RKO (cell line): ENCODE data around the gene TRPC4AP.
"Not testable (repeated sequence)": the region's sequence is repeated elsewhere in the genome, so short reads cannot be mapped to it uniquely, and the experiment has no call there.

Experiments
- DNase-seq: peaks from one replicate; pipeline ENCODE4 v3.0.0-alpha.2; 2016; ENCODE audit warnings: low spot score

Gene TRPC4AP

GRCh38 chr20:35104685-35105295, 12.2 kb upstream of the TRPC4AP start:
- DNase-seq = no peak

DNA sequence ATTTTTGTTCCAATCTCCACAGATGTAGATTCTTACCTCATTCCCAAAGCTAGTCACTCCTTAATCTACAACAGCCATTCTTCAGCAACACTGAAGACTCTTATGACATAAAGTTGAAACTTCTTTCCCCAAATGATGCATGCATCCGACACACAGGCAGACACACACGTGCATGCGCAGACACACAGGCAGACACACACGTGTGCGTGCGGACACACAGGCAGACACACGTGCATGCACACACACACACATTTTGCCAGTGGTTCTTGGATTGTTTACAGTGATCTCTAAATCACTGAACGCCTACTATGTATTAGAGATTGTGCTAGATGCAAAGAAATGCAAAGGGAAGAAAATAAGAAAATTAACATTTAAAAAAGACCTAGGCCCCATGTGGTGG, 9.0 kb upstream of the TRPC4AP start:
- no peak for DNase-seq

- peak; percentile 96 for DNase-seq
Measured at GRCh38 chr20:35093267-35093884, 769 bp upstream of the TRPC4AP start.

GRCh38 chr20:35091816-35092523, 637 bp downstream of the TRPC4AP start:
- peak; percentile 54 for DNase-seq

DNA sequence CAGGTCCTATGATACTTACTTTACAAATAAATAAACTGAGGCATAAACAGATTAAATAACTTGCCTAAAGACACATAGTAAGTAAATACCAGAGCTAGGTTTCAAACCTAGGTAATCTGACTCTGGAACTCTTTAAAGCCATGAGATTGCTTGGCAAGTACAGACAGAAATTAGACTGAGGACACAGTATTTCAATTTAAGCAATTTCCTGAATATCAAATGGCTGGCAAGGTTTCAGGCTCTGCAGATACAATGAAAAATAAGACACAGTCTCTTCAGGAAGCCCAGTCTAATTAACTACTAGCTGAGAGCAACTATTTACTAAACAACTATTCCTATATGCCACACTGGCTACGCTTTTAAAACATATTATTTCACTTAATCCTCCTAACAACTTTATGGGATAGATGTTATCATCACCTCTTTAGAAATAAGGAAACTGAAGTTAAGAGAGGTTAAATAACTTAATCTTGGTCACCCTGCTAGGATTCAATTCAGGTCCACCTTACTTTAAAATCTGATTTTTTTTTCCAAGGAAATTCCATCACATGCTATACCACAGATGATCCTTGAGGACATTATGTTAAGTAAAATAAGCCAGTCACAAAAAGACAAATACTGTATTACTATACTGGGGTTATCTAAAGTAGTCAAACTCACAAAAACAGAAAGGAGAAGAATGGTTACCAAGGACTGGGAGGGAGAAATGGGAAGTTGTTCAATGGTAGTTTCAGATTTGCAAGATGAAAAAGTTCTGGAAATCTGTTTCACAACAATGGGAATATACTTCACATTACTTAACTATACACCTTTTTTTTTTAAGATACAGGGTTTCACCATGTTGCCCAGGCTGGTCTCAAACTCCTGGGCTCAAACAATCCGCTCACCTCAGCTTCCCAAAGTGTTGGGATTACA, 4.1 kb downstream of the TRPC4AP start:
- DNase-seq = no peak

GRCh38 chr20:35087791-35088190, 4.8 kb downstream of the TRPC4AP start:
- DNase-seq = no peak

DNA sequence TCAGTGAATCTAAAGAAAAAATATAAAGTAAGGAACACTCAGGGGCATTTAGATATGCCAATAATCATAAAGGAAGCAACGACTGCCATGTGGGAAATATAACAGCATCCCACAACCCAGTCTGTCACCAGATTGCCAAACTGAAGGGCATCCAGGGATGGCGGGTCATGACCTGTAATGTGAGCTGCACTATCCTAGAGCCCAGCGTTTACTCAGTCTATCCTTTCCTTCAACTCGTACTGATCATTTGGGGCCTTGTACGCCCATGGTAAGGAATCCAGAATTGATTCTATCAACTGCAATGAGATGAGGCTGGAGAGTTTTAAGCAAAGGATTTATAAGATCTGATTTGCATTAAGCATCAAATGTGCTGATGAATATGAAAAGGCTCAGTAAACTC, 5.3 kb downstream of the TRPC4AP start:
- no peak for DNase-seq

DNA sequence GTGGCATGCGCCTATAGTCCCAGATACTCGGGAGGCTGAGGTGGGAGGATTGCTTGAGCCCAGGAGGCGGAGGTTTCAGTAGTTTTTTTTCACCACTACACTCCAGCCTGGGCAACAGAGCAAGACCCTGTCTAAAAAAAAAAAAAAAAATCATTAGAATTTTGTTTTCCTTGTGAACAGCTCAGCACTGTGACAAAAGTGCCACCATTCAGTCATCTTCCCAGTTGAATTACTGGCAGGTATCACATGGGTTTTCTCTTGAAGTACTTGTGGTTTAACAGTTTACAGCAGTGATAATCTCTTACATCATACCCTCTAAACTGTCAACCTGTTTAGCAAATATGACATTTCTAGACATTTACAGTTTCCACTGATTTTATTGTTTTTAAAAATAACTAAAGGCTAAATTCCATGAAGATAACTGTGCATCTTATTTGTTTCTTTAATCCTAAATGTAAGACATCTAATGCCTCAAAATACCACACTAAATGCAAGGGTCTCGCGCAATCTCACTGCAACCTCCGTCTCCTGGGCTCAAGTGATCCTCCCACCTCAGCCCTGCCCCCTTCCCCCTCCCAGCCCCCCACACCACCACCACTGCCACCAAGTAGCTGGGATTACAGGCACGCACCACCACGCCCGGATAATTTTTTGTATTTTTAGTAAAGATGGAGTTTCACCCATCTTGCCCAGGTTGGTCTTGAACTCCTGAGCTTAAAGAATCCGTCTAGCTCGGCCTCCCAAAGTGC, 7.0 kb downstream of the TRPC4AP start:
- no peak for DNase-seq

DNA sequence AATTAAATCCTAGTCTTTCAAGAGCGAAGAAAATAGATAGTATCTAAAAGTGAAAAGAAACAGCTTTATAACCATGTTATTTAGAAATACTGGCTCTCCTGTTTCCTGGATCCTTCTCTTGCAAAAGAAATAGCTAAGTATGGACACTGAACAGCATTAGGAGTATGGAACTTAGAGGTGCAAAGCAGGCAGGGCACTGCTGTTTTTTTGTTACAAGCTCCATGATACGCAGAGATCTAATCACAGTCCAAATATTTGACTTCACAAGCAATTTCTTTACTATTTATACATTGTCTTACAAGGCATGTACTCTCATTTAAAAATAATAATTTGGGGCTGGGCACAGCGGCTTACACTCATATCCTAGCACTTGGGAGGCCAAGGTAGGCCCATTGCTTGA, 7.6 kb downstream of the TRPC4AP start:
- no peak for DNase-seq

- DNase-seq = not testable (repeated sequence)
Measured at GRCh38 chr20:35080348-35080642, 12.3 kb downstream of the TRPC4AP start.

DNA sequence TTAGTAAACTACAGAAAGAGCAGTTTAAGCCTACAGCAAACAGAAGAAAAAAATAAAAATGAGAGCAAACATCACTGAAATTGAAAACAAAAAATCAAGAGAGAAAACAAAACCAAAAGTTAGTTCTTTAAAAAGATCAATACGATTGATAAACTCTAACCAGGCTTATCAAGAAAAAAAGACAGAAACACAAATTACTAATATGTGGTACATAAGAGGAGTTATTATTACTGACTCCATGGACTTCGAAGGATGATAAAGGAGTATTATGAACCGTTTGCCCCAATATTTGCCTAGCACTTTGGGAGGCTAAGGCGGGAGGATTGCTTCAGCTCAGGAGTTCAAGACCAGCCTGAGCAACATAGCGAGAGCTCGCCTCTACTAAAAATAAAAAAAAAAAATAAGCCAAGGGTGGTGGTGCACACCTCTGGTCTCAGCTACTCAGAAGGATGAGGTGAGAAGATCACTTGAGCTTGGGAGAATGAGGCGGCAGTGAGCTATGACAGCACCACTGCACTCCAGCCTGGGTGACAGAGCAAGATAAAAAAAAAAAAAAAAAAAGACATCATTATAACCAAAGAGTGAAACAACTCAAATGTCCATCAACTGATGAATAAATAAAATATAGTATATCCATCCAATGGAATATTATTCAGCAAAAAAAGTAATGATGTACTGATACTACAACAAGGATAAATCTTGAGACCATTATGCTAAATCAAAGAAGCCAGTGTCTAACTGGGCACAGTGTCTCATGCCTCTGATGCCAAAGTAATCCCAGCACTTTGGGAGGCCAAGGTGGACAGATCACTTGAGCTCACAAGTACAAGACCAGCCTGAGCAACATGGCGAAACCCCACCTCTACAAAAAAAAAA, 12.9 kb downstream of the TRPC4AP start:
- no peak for DNase-seq

GRCh38 chr20:35077872-35078271, 14.7 kb downstream of the TRPC4AP start:
- no peak for DNase-seq

DNA sequence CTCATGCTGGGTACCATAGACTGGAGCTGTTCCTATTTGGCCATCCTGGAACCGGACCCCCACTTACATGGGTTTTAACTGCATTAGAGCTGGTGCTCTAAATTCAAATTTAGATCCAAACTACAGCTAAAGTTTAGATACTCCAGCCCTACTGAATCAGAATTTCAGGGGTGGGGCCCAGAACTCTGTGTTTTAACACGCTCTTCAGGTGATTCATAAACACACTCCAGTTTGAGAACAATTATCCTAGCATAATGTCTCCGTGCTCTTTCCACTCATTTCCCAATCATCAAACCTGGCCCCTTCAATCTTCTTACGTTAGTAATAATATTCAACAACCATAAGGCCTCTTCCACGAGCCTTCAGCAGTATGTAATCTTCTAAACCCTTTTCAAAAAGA, 15.3 kb downstream of the TRPC4AP start:
- DNase-seq = no peak

GRCh38 chr20:35071436-35072153, 21.0 kb downstream of the TRPC4AP start:
- not testable (repeated sequence) for DNase-seq

DNA sequence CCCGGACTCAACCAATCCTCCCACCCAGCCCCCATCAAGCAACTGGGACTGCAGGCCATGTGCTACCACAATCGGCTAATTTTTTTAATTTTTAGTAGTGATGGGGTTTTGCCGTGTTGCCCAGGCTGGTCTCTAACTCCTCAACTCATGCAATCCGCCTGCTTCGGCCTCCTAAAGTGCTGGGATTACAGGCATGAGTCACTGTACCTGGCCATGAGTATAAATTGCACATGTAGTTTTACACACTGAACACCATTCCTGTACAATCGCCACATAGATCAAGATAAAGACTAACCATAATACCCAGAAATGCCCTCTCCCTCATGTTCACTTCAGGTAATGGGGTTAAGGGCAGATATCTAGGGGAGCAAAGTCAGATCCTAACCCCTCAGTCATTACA, 26.4 kb downstream of the TRPC4AP start:
- DNase-seq = no peak

DNA sequence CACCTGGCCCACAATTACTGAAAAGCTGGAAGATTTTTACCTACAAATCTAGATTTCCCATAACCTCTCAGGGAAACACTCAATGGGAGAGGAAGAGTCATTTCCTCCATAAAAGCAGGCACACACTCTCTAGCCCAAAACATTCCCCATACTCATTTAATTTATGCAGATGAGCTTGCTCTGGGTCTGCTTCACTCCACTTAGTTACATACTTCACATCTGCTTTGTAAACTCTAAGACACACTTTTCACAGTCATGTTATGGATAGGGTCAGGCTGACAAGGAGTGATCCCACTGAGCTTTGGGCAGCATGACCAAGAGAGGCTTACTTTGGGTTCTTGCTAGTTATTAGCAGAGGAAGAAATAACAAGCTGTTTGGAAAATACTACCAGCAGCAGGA, 27.4 kb downstream of the TRPC4AP start:
- no peak for DNase-seq

- no peak for DNase-seq
Measured at GRCh38 chr20:35063168-35063567, 29.4 kb downstream of the TRPC4AP start.

- no peak for DNase-seq
Measured at GRCh38 chr20:35062478-35062877, 30.1 kb downstream of the TRPC4AP start.

- DNase-seq = no peak
Measured at GRCh38 chr20:35060168-35060567, 32.4 kb downstream of the TRPC4AP start.

DNA sequence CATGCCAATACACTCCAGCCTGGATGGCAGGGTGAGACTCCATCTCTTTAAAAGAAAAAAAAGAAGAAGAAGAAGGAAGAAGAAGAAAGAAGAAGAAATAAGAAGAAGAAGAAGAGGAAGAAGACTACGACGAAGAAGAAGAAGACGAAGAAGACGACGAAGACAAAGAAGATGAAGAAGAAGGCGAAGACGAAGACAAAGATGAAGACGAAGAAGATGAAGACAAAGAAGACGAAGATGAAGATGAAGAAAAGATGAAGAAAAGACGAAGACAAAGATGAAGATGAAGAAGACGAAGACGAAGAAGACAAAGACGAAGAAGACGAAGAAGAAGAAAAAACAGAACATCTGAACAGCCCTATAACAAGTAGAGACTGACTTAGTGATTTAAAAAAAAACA, 33.0 kb downstream of the TRPC4AP start:
- DNase-seq = no peak
